GM12865 (cell line): ENCODE data around the gene FHAD1.

Experiments used
- DNase-seq: peaks from one replicate; pipeline ENCODE4 v3.0.0; 2010; ENCODE audit warnings: low read depth
- H3K4me3 ChIP-seq: 2 replicates; pipeline ENCODE4 v1.5.1; 2011; ENCODE audit warnings: mild to moderate bottlenecking, low read depth, low read length, control low read depth
- TF ChIP-seq, protein P1 (sequence below): IDR thresholded peaks from 2 replicates; pipeline ENCODE4 v1.5.1; 2011; ENCODE audit warnings: low read length, control low read depth, low read depth, inconsistent platforms; ENCODE audit not compliant: insufficient read depth; ENCODE audit errors: missing control alignments

The FHAD1 gene

DNA sequence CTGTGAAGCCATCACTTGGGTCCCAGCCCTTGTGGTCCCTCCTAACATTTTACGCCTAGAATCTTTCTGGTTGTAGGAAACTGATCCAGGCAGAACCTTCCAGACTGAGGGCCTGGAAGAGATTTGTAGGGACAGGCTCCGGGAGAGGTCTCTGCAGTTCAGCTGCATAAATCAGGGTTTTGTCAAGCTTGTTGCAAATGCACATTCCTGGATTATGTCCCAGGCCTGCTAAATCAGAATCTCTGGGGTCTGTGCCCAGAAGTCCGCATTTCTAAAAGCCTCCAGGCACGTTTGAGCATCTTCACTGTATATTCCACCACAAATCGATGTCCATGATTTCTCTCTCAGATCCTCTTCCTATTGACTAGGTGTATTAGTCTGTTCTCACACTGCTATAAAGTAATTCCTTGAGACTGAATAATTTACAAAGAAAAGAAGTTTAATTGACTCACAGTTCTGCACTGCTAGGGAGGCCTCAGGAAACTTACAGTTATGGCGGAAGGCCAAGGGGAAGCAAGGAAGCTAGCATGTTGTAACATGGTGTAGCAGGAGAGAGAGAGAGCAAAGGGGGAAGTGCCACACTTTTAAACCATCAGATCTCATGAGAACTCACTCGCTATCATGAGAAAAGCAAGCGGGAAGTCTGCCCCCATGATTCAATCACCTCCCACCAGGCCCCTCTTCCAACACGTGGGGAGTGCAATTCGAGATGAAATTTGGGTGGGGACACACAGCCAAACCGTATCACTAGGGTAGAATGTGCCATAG, 1.2 kb upstream of the FHAD1 start:
- no peak for DNase-seq
- H3K4me3 ChIP-seq = no peak overlapping the region
- TF ChIP-seq, protein P1, sequence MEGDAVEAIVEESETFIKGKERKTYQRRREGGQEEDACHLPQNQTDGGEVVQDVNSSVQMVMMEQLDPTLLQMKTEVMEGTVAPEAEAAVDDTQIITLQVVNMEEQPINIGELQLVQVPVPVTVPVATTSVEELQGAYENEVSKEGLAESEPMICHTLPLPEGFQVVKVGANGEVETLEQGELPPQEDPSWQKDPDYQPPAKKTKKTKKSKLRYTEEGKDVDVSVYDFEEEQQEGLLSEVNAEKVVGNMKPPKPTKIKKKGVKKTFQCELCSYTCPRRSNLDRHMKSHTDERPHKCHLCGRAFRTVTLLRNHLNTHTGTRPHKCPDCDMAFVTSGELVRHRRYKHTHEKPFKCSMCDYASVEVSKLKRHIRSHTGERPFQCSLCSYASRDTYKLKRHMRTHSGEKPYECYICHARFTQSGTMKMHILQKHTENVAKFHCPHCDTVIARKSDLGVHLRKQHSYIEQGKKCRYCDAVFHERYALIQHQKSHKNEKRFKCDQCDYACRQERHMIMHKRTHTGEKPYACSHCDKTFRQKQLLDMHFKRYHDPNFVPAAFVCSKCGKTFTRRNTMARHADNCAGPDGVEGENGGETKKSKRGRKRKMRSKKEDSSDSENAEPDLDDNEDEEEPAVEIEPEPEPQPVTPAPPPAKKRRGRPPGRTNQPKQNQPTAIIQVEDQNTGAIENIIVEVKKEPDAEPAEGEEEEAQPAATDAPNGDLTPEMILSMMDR = no peak

- TF ChIP-seq, protein P1 = no peak
Observed at GRCh38 chr1:15248216-15248615, 1.2 kb downstream of the FHAD1 start.

GRCh38 chr1:15249081-15249480, 2.1 kb downstream of the FHAD1 start:
- peak; percentile 75 for DNase-seq
- TF ChIP-seq, protein P1 = no peak

More at GRCh38 chr1:15248216-15248615, 1.2 kb downstream of the FHAD1 start:
- H3K4me3 ChIP-seq = no peak overlapping the region
- DNase-seq = no peak

GRCh38 chr1:15251857-15252835, 5.1 kb downstream of the FHAD1 start:
- DNase-seq = no peak
- H3K4me3 ChIP-seq = no peak overlapping the region
- TF ChIP-seq, protein P1 = no peak

More at GRCh38 chr1:15249081-15249480, 2.1 kb downstream of the FHAD1 start:
- H3K4me3 ChIP-seq = no peak overlapping the region

- TF ChIP-seq, protein P1 = no peak
- DNase-seq = no peak
- H3K4me3 ChIP-seq = no peak overlapping the region
Observed at GRCh38 chr1:15254559-15254958, 7.5 kb downstream of the FHAD1 start.

GRCh38 chr1:15255582-15256149, 8.6 kb downstream of the FHAD1 start:
- TF ChIP-seq, protein P1 = no peak
- no peak for DNase-seq
- H3K4me3 ChIP-seq = no peak overlapping the region
